ENCODE data around the gene ZW10. TPM values are rescaled to one million over a fixed set of nuclear protein-coding genes. Genes with fewer than 3 reads are reported as not detected.
A peak's percentile ranks its signal among the peaks of the same experiment; 100 is the strongest.
"Not testable (repeated sequence)": the region's sequence is repeated elsewhere in the genome, so short reads cannot be mapped to it uniquely, and the experiment has no call there.

ZW10 gene
- total RNA-seq, 1 donor from 2014 or later: 16.3 TPM

GRCh38 chr11:113721462-113722066 is 51.9 kb downstream of the ZW10 start:
- peak; percentile 68 for DNase-seq (ENCODE audit: low read depth)
- FAIRE-seq: peak; percentile 95
- Histone ChIP-seq H3K27me3 (ENCODE audit: control insufficient read depth, insufficient read depth, low read length) (no peaks in the 10 kb centered on the region), H3K4me3 (ENCODE audit: low read depth, low read length) (no peak overlapping the region), H3K36me3 (ENCODE audit: control insufficient read depth, insufficient read depth, low read length) (no peaks in the 10 kb centered on the region)
- TF ChIP-seq CTCF (IDR thresholded peaks at IDR 0.05; ENCODE audit: insufficient read depth, low read length, severe bottlenecking): no peak

GRCh38 chr11:113720478-113720877 is 53.0 kb downstream of the ZW10 start:
- not testable (repeated sequence) for DNase-seq (ENCODE audit: low read depth); H3K4me3 ChIP-seq (ENCODE audit: low read depth, low read length); FAIRE-seq; H3K27me3 ChIP-seq (ENCODE audit: control insufficient read depth, insufficient read depth, low read length); H3K36me3 ChIP-seq (ENCODE audit: control insufficient read depth, insufficient read depth, low read length)

- FAIRE-seq: no peak
- Histone ChIP-seq H3K27me3 (ENCODE audit: control insufficient read depth, insufficient read depth, low read length) (no peaks in the 10 kb centered on the region), H3K4me3 (ENCODE audit: low read depth, low read length) (no peak overlapping the region), H3K36me3 (ENCODE audit: control insufficient read depth, insufficient read depth, low read length) (no peaks in the 10 kb centered on the region)
- DNase-seq (ENCODE audit: low read depth): no peak
- TF ChIP-seq CTCF (IDR thresholded peaks at IDR 0.05; ENCODE audit: insufficient read depth, low read length, severe bottlenecking): no peak
These were observed 57.4 kb downstream of the ZW10 start for GRCh38 chr11:113715882-113716625.

- FAIRE-seq (peak; percentile 82), DNase-seq (ENCODE audit: low read depth) (no peak)
- Histone ChIP-seq H3K36me3 (ENCODE audit: control insufficient read depth, insufficient read depth, low read length) (no peaks in the 10 kb centered on the region), H3K27me3 (ENCODE audit: control insufficient read depth, insufficient read depth, low read length) (no peaks in the 10 kb centered on the region), H3K4me3 (ENCODE audit: low read depth, low read length) (no peak overlapping the region)
- no peak for TF ChIP-seq CTCF (IDR thresholded peaks at IDR 0.05; ENCODE audit: insufficient read depth, low read length, severe bottlenecking)
These were observed 58.2 kb downstream of the ZW10 start for GRCh38 chr11:113715273-113715672.

- Histone ChIP-seq H3K4me3 (ENCODE audit: low read depth, low read length) (no peak overlapping the region), H3K27me3 (ENCODE audit: control insufficient read depth, insufficient read depth, low read length) (no peaks in the 10 kb centered on the region), H3K36me3 (ENCODE audit: control insufficient read depth, insufficient read depth, low read length) (no peaks in the 10 kb centered on the region)
- no peak for FAIRE-seq
- DNase-seq (ENCODE audit: low read depth): no peak
- TF ChIP-seq CTCF (IDR thresholded peaks at IDR 0.05; ENCODE audit: insufficient read depth, low read length, severe bottlenecking): no peak
These were observed 62.5 kb downstream of the ZW10 start for GRCh38 chr11:113710989-113711388.

GRCh38 chr11:113705871-113706655 is 67.4 kb downstream of the ZW10 start, which contains the start of gene TMPRSS5:
Gene TMPRSS5 (minus strand): TSS chr11:113706308. CDS start chr11:113706224, 84 bp downstream.
- FAIRE-seq (peak; percentile 23), DNase-seq (ENCODE audit: low read depth) (no peak)
- Histone ChIP-seq H3K27me3 (ENCODE audit: control insufficient read depth, insufficient read depth, low read length) (no peaks in the 10 kb centered on the region), H3K4me3 (ENCODE audit: low read depth, low read length) (no peak within 1 kb of the TSS), H3K36me3 (ENCODE audit: control insufficient read depth, insufficient read depth, low read length) (no peaks in the 10 kb centered on the region)
- no peak for TF ChIP-seq CTCF (IDR thresholded peaks at IDR 0.05; ENCODE audit: insufficient read depth, low read length, severe bottlenecking)

- not testable (repeated sequence) for H3K4me3 ChIP-seq (ENCODE audit: low read depth, low read length); H3K36me3 ChIP-seq (ENCODE audit: control insufficient read depth, insufficient read depth, low read length); DNase-seq (ENCODE audit: low read depth); FAIRE-seq; H3K27me3 ChIP-seq (ENCODE audit: control insufficient read depth, insufficient read depth, low read length)
These were observed 69.9 kb downstream of the ZW10 start for GRCh38 chr11:113703551-113703950.
